HFFc6 (cell line): ENCODE measurements around the gene TWF2. TPM values are rescaled to one million over a fixed set of nuclear protein-coding genes. Genes with fewer than 3 reads are reported as not detected.
A peak's percentile ranks its signal among the peaks of the same experiment; 100 is the strongest.

ENCODE experiments used
- DNase-seq: peaks from one replicate; pipeline ENCODE4 v3.0.0-alpha.2; 2018
- H3K27ac Mint-ChIP-seq: 2 replicates; pipeline ENCODE4 v1.8.0; 2020; ENCODE audit warnings: mild to moderate bottlenecking, mixed read lengths
- H3K27me3 Mint-ChIP-seq: 2 replicates; pipeline ENCODE4 v1.8.0; 2021; ENCODE audit warnings: mild to moderate bottlenecking, moderate library complexity, mixed read lengths; ENCODE audit not compliant: insufficient read depth
- H3K36me3 Mint-ChIP-seq: 2 replicates; pipeline ENCODE4 v1.8.0; 2021; ENCODE audit warnings: low read depth, mixed read lengths
- H3K4me1 Mint-ChIP-seq: 2 replicates; pipeline ENCODE4 v1.8.0; 2020; ENCODE audit warnings: low read depth, mixed read lengths
- H3K4me3 Mint-ChIP-seq: 2 replicates; pipeline ENCODE4 v1.8.0; 2020; ENCODE audit warnings: mild to moderate bottlenecking, moderate library complexity, mixed read lengths
- H3K9me3 Mint-ChIP-seq: 2 replicates; pipeline ENCODE4 v1.8.0; 2020; ENCODE audit warnings: mild to moderate bottlenecking, mixed read lengths
- total RNA-seq, 6 experiments: library from RNA; stranded (reverse); fragmentation: NEBNext Ultra II Directional; extraction: Animal tissue kit (Norgen Biotek cat#: 25700); gene quantifications; 2 replicates in 1 of 6; 3 replicates in 5 of 6; pipeline ENCODE4 v1.2.3, GENCODE V29; 2021
- TF ChIP-seq, protein P1 (sequence below): fragments of 200-600 bp; sonication (generic); IDR thresholded peaks from 2 replicates; pipeline ENCODE4 v1.5.0; 2021; ENCODE audit warnings: antibody characterized with exemption, mild to moderate bottlenecking

Gene TWF2
- total RNA-seq, 6 experiments from 2014 or later = 73.9 to 83.0 (median 80.7) TPM

DNA sequence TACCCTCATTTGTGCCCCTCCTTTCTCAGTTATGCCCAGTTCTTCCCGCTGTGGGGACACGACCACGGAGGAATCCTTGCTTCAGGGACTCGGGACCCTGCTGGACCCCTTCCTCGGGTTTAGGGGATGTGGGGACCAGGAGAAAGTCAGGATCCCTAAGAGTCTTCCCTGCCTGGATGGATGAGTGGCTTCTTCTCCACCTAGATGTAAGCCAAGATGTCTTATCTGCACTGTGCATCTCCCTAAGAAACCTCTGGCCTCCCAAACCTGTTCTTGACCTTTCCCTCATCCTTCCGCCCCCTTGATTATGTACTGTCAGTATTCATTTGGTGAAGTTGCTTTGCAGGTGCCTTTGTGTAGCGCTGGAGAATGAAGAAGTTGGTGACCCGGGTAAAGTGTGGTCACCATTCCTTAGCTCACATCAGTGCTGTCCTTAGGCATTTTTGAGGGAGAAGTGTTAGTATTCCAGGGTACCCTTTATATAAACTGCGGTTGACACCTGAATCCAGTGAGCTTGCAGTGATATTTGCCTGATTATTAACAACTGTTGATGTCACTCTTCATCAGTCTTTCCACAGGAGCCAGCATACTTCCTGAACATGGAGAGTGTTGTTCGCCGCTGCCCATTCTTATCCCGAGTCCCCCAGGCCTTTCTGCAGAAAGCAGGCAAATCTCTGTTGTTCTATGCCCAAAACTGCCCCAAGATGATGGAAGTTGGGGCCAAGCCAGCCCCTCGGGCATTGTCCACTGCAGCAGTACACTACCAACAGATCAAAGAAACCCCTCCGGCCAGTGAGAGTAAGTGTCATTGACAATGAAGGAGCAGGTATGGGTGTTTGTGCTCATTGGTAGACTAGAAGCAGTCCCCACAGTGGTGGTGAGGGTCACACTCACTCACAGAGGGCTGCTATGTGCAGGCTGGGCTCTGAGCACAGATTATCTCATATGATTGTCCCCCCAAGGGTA is 40.0 kb downstream of the TWF2 start:
- peaks cover 39% of the 10 kb centered on the region for H3K4me1 Mint-ChIP-seq
- peaks cover 27% of the 10 kb centered on the region for H3K36me3 Mint-ChIP-seq
- TF ChIP-seq, protein P1, sequence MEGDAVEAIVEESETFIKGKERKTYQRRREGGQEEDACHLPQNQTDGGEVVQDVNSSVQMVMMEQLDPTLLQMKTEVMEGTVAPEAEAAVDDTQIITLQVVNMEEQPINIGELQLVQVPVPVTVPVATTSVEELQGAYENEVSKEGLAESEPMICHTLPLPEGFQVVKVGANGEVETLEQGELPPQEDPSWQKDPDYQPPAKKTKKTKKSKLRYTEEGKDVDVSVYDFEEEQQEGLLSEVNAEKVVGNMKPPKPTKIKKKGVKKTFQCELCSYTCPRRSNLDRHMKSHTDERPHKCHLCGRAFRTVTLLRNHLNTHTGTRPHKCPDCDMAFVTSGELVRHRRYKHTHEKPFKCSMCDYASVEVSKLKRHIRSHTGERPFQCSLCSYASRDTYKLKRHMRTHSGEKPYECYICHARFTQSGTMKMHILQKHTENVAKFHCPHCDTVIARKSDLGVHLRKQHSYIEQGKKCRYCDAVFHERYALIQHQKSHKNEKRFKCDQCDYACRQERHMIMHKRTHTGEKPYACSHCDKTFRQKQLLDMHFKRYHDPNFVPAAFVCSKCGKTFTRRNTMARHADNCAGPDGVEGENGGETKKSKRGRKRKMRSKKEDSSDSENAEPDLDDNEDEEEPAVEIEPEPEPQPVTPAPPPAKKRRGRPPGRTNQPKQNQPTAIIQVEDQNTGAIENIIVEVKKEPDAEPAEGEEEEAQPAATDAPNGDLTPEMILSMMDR = no peak

DNA sequence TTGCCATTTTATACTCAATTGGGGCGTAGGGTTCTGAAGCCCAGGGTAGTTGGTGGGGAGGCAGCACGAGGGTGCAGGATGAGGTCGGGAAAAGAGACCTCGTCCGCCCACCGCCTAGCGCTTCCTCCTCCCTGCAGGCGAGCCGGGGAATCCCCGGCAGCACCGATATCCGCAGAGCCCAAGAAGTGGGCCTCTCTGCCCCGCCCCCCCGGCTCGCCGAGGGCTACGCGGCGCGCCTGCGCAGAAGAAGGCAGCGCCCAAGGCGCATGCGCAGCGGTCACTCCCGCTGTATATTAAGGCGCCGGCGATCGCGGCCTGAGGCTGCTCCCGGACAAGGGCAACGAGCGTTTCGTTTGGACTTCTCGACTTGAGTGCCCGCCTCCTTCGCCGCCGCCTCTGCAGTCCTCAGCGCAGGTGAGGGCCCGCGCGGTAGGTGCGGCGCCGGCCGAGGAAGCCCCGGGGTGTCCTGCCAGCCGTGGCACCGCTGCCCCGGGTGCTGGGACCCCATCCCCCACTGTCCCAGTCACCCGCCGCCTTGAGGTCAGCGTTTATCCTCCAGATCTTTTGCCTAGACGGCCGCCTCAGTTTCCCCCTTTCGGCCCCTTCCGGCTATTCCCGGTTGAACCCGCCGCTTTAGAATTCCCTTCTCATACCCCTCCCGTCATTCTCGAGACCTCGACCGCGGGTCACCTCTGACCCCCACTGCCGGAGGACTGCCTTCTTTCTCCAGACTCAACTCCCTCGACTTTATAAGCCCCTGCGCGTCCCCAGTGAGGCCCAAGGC is 40.9 kb downstream of the TWF2 start, which contains the start of gene ALAS1:
Gene ALAS1 (plus strand): TSS at position 319 of the 784 bp plus-strand sequence. CDS start 1,082 bp downstream, outside the sequence.
- peaks cover 20% of the 10 kb centered on the region for H3K36me3 Mint-ChIP-seq
- H3K4me3 Mint-ChIP-seq = peak within 1 kb of the TSS; percentile 94
- TF ChIP-seq, protein P1 = peak; percentile 36
- peak; percentile 74 for DNase-seq
- H3K27me3 Mint-ChIP-seq = peaks cover 9% of the 10 kb centered on the region
- H3K27ac Mint-ChIP-seq = peak within 1 kb of the TSS; percentile 81
- peaks cover 43% of the 10 kb centered on the region for H3K4me1 Mint-ChIP-seq
- H3K9me3 Mint-ChIP-seq = no peaks in the 10 kb centered on the region

More for the DNA sequence above, 40.0 kb downstream of the TWF2 start:
- Mint-ChIP-seq H3K9me3 (no peaks in the 10 kb centered on the region), H3K27ac (peak overlapping the region; percentile 72), H3K27me3 (peaks cover 6% of the 10 kb centered on the region), H3K4me3 (peak overlapping the region; percentile 94)
- no peak for DNase-seq

DNA sequence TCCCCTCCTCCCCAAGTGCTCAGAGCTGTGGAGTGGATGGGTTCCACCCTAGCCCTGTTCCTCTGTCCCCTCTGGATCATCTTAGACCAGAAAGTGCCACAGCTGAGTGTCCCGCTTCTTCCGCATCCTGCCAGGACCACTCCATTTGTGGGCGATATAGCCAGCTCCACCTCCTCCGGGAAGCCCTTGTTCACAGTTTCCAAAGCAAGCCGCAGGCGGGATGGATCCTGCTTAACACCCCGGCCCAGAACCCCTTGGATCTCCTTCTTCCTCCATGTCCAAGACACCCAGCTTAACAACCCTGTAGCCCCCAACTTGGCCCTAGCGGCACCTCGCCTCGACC is 41.5 kb downstream of the TWF2 start:
- Mint-ChIP-seq H3K4me1 (peaks cover 47% of the 10 kb centered on the region), H3K9me3 (no peaks in the 10 kb centered on the region), H3K27me3 (peaks cover 9% of the 10 kb centered on the region), H3K36me3 (peaks cover 19% of the 10 kb centered on the region), H3K4me3 (peak overlapping the region; percentile 94), H3K27ac (peak overlapping the region; percentile 81)
- no peak for DNase-seq
- TF ChIP-seq, protein P1 = no peak

DNA sequence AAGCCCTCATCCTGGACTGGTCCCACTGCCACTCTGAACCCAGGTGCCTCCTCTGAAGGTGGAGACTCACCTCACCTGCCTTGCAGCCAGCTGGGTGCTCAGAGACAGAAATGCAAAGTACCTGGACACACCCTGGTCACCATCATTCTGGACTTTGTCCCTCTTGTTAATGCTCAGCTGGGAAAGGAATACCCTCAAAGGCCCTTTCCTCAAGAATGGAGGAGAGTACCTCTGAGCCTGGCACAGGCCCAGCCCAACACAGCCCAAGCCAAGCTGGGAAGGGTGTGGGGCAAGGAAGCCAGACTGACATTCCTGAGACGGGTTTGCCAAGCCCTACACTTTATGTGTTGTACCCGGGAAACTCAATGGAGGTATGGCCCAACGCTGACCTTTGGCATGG is 42.0 kb downstream of the TWF2 start:
- no peaks in the 10 kb centered on the region for H3K9me3 Mint-ChIP-seq
- H3K4me1 Mint-ChIP-seq = peaks cover 47% of the 10 kb centered on the region
- peaks cover 16% of the 10 kb centered on the region for H3K36me3 Mint-ChIP-seq
- no peak for DNase-seq
- peaks cover 9% of the 10 kb centered on the region for H3K27me3 Mint-ChIP-seq
- H3K4me3 Mint-ChIP-seq = no peak overlapping the region
- H3K27ac Mint-ChIP-seq = no peak overlapping the region
- TF ChIP-seq, protein P1 = no peak

DNA sequence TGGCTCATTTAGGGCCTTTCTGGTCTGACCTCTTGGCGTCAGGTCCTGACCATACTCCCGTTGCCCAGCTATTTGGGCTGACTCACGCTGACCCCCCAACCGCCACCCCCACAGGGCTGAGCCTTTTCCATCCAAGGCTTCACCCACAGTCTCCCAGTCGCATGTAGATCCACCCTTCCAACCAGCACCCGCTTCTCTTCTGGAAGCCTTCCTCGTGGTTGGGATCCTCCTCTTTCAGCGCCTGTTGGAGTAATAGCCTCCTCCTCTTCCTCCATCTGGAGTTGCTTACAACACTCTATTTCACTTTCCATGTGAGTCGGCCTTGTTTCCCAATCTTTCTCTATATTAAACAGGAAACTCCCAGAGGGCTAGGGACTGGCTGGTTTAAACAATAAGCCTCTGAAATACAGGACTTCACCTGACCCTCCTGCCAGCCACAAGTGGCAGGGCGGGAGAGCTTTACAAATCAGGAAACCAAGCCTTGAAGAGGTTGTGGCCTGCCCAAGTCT is 43.1 kb downstream of the TWF2 start:
- Mint-ChIP-seq H3K36me3 (peaks cover 10% of the 10 kb centered on the region), H3K27me3 (peaks cover 9% of the 10 kb centered on the region), H3K4me1 (peaks cover 44% of the 10 kb centered on the region), H3K9me3 (no peaks in the 10 kb centered on the region), H3K4me3 (no peak overlapping the region), H3K27ac (no peak overlapping the region; the same call in 1 of the 2 replicates)
- peak; percentile 19 for DNase-seq
- TF ChIP-seq, protein P1 = no peak
